H1 (cell line): ENCODE data around the gene CCBE1. TPM values are rescaled to one million over a fixed set of nuclear protein-coding genes. Genes with fewer than 3 reads are reported as not detected.

Experiments used
- CTCF ChIA-PET: fragments of 300-600 bp; sonication (Branson Sonifier 250); formaldehyde crosslinking; loops from one replicate; lab custom pipeline; 2021; ENCODE audit not compliant: partially characterized antibody; lab: Charles Lee
- POLR2A ChIA-PET: fragments of 300-600 bp; sonication (Branson Sonifier 250); formaldehyde crosslinking; loops from one replicate; lab custom pipeline; 2021; ENCODE audit warnings: inconsistent platforms; ENCODE audit not compliant: partially characterized antibody; lab: Charles Lee
- DNase-seq, 2 experiments: peaks; one replicate each; pipeline versions ENCODE4 v3.0.0 to v3.0.0-alpha.2; 2010 to 2022; ENCODE audit warnings: low spot score in 2 of 2, low read depth in 1 of 2, mixed read lengths in 1 of 2
- FAIRE-seq: peaks from 2 replicates; lab custom pipeline; 2011; peaks lifted over from hg19 to GRCh38; lab: Jason Lieb, UNC
- H2AFZ ChIP-seq: 2 replicates; pipeline ENCODE4 v1.8.1; 2012; ENCODE audit warnings: low read length, inconsistent platforms
- H2AK5ac ChIP-seq: 2 replicates; pipeline ENCODE4 v1.6.1; 2013; ENCODE audit warnings: low read depth, low read length
- H2BK120ac ChIP-seq: replicated peaks from 2 replicates; pipeline ENCODE3; 2013; ENCODE audit warnings: low read depth, low read length, inconsistent platforms
- H2BK12ac ChIP-seq: 2 replicates; pipeline ENCODE4 v1.6.1; 2013; ENCODE audit warnings: low read depth, low read length
- H2BK15ac ChIP-seq: 2 replicates; pipeline ENCODE4 v1.6.1; 2013; ENCODE audit warnings: low read length
- H2BK20ac ChIP-seq: 2 replicates; pipeline ENCODE4 v1.6.1; 2013; ENCODE audit warnings: low read length
- H2BK5ac ChIP-seq: 2 replicates; pipeline ENCODE4 v1.6.1; 2013; ENCODE audit warnings: low read depth, low read length
- H3K14ac ChIP-seq: 2 replicates; pipeline ENCODE4 v1.6.1; 2013; ENCODE audit warnings: inconsistent platforms; ENCODE audit not compliant: insufficient read length
- H3K18ac ChIP-seq: 2 replicates; pipeline ENCODE4 v1.6.1; 2013; ENCODE audit warnings: low read length; ENCODE audit errors: extremely low read depth
- H3K23ac ChIP-seq: 2 replicates; pipeline ENCODE4 v1.6.1; 2013; ENCODE audit warnings: inconsistent platforms; ENCODE audit not compliant: insufficient read length
- H3K23me2 ChIP-seq: 2 replicates; pipeline ENCODE4 v1.6.1; 2013; ENCODE audit warnings: low read depth, low read length
- H3K27ac ChIP-seq: 2 replicates; pipeline ENCODE4 v1.6.1; 2011; ENCODE audit warnings: low read depth, low read length, inconsistent platforms
- H3K27me3 ChIP-seq, 4 experiments: replicated peaks in 1 of 4; 1 replicate in 1 of 4; 2 replicates in 3 of 4; pipeline versions ENCODE4 v1.6.1 to v1.8.1; 2011 to 2013; ENCODE audit warnings: low read length in 3 of 4, mild to moderate bottlenecking in 3 of 4, inconsistent platforms in 2 of 4, mixed read lengths in 2 of 4, moderate library complexity in 1 of 4; ENCODE audit not compliant: control insufficient read depth in 3 of 4, insufficient read depth in 3 of 4; ENCODE audit errors: extremely low read depth in 1 of 4
- H3K36me3 ChIP-seq, 4 experiments: 2 replicates each; pipeline versions ENCODE4 v1.6.1 to v1.8.1; 2011 to 2013; ENCODE audit warnings: mild to moderate bottlenecking in 4 of 4, low read length in 3 of 4, moderate library complexity in 2 of 4, control low read depth in 1 of 4, inconsistent platforms in 1 of 4; ENCODE audit not compliant: insufficient read depth in 4 of 4, control insufficient read depth in 2 of 4
- H3K4ac ChIP-seq: replicated peaks from 2 replicates; pipeline ENCODE3; 2013; ENCODE audit warnings: low read length, low read depth, mixed read lengths, inconsistent platforms; ENCODE audit not compliant: insufficient read length
- H3K4me1 ChIP-seq, 4 experiments: replicated peaks in 1 of 4; 1 replicate in 1 of 4; 2 replicates in 3 of 4; pipeline versions ENCODE4 v1.6.1 to v1.8.1; 2011 to 2013; ENCODE audit warnings: low read length in 3 of 4, inconsistent platforms in 2 of 4, mixed read lengths in 1 of 4; ENCODE audit not compliant: insufficient read depth in 4 of 4, control insufficient read depth in 3 of 4
- H3K4me2 ChIP-seq, 2 experiments: 2 replicates each; pipeline versions ENCODE4 v1.6.1 to v1.8.1; 2011 to 2013; ENCODE audit warnings: low read depth in 2 of 2, low read length in 2 of 2, control low read depth in 1 of 2, inconsistent platforms in 1 of 2, mild to moderate bottlenecking in 1 of 2; ENCODE audit not compliant: insufficient read depth in 1 of 2
- H3K4me3 ChIP-seq, 4 experiments: fragments of 200-600, 300-600 bp in 1 of 4; sonication (generic), shearing (Covaris generic), sonication (Bioruptor Twin) in 1 of 4; 2 replicates each; pipeline versions ENCODE4 v1.5.1 to v1.8.1; 2011 to 2016; ENCODE audit warnings: low read length in 4 of 4, low read depth in 3 of 4, control low read depth in 2 of 4, inconsistent platforms in 2 of 4, mild to moderate bottlenecking in 2 of 4, mixed read lengths in 1 of 4, moderate library complexity in 1 of 4; ENCODE audit not compliant: insufficient read depth in 2 of 4; ENCODE audit errors: extremely low read depth in 1 of 4
- H3K56ac ChIP-seq: replicated peaks from 2 replicates; pipeline ENCODE3; 2013; ENCODE audit warnings: low read depth, mild to moderate bottlenecking, mixed read lengths, low read length, inconsistent platforms; ENCODE audit not compliant: insufficient read length
- H3K79me1 ChIP-seq: 2 replicates; pipeline ENCODE4 v1.6.1; 2013; ENCODE audit warnings: low read depth, low read length, control low read depth
- H3K79me2 ChIP-seq, 2 experiments: 2 replicates each; pipeline versions ENCODE4 v1.6.1 to v1.8.1; 2012 to 2013; ENCODE audit warnings: low read length in 2 of 2, mild to moderate bottlenecking in 2 of 2, inconsistent platforms in 1 of 2; ENCODE audit not compliant: insufficient read depth in 2 of 2, control insufficient read depth in 1 of 2
- H3K9ac ChIP-seq, 4 experiments: replicated peaks in 1 of 4; 1 replicate in 1 of 4; 2 replicates in 3 of 4; pipeline versions ENCODE4 v1.6.1 to v1.8.1; 2011 to 2013; ENCODE audit warnings: low read depth in 3 of 4, low read length in 3 of 4, control low read depth in 2 of 4, mild to moderate bottlenecking in 2 of 4, moderate library complexity in 2 of 4, inconsistent platforms in 1 of 4; ENCODE audit errors: extremely low read depth in 1 of 4
- H3K9me3 ChIP-seq, 2 experiments: 2 replicates each; pipeline versions ENCODE4 v1.6.1 to v1.8.1; 2012 to 2013; ENCODE audit warnings: mild to moderate bottlenecking in 2 of 2, moderate library complexity in 2 of 2, control low read depth in 1 of 2, inconsistent platforms in 1 of 2, low read depth in 1 of 2, low read length in 1 of 2, mixed read lengths in 1 of 2; ENCODE audit not compliant: insufficient read depth in 2 of 2
- H4K20me1 ChIP-seq, 2 experiments: replicated peaks in 1 of 2; 2 replicates each; pipeline versions ENCODE3 to v1.8.1; 2011 to 2013; ENCODE audit warnings: inconsistent platforms in 2 of 2, low read length in 2 of 2, mild to moderate bottlenecking in 1 of 2; ENCODE audit not compliant: insufficient read depth in 2 of 2, control insufficient read depth in 1 of 2
- H4K5ac ChIP-seq: 2 replicates; pipeline ENCODE4 v1.6.1; 2013; ENCODE audit warnings: low read length, low read depth, mixed read lengths, inconsistent platforms; ENCODE audit not compliant: insufficient read length
- H4K8ac ChIP-seq: 2 replicates; pipeline ENCODE4 v1.8.0; 2013; ENCODE audit warnings: mild to moderate bottlenecking, moderate library complexity, low read length, inconsistent platforms; ENCODE audit not compliant: insufficient read depth; ENCODE audit errors: extremely low read depth
- H4K91ac ChIP-seq: replicated peaks from 2 replicates; pipeline ENCODE3; 2013; ENCODE audit warnings: low read length, mixed read lengths, inconsistent platforms; ENCODE audit not compliant: insufficient read length
- CBX8 ChIP-seq: fragments of 300-800, 300-1000 bp; sonication (generic); IDR thresholded peaks from 2 replicates; pipeline ENCODE4 v1.7.1; 2016; ENCODE audit warnings: low read depth, low read length, borderline replicate concordance
- CEBPB ChIP-seq: IDR thresholded peaks from 2 replicates; pipeline ENCODE4 v1.6.1; 2012; ENCODE audit warnings: low read depth, low read length
- SIRT6 ChIP-seq: IDR thresholded peaks from one replicate; pipeline ENCODE4 v1.7.1; 2012; ENCODE audit warnings: low read length, inconsistent platforms
- WGBS, 2 experiments: shearing (Covaris generic) in 1 of 2; methylation state at CpG; one replicate each; pipeline versions ENCODE4 v1.1.6 to v1.1.7; 2013 to 2015; ENCODE audit warnings: low lambda C conversion rate in 2 of 2, mixed read lengths in 2 of 2, inconsistent platforms in 1 of 2, low coverage in 1 of 2, missing lambda C conversion rate in 1 of 2; ENCODE audit not compliant: insufficient replicate concordance in 2 of 2, insufficient coverage in 1 of 2, insufficient read length in 1 of 2; ENCODE audit errors: extremely low coverage in 1 of 2, missing lambda C conversion rate in 1 of 2; 5-methylcytosine and 5-hydroxymethylcytosine counted together
- polyA plus RNA-seq, 7 experiments: library from polyadenylated mRNA; depleted of rRNA in 3 of 7; stranded (reverse) in 5 of 7; unstranded in 2 of 7; fragments of >200 nt in 5 of 7; fragments of 200-250 nt in 2 of 7; gene quantifications; 1 replicate in 5 of 7; 2 replicates in 1 of 7; 4 replicates in 1 of 7; pipeline versions ENCODE4 v1.2.1 to v1.2.3, GENCODE V29; 2011 to 2013; ENCODE audit warnings: missing spikeins in 2 of 7, mixed read lengths in 2 of 7
- total RNA-seq: library from RNA; stranded (reverse); fragmentation: NEBNext Ultra II Directional; extraction: Animal tissue kit (Norgen Biotek cat#: 25700); gene quantifications from 2 replicates; pipeline ENCODE4 v1.2.1, GENCODE V29; 2021

CCBE1 gene
- total and polyA plus RNA-seq, 2 of the 8 experiments (the other 6 are each of a cell fraction or from before 2014, with no cell fraction given) = 2.1 to 2.6 TPM

GRCh38 chr18:59461171-59461570 is 236.1 kb downstream of the CCBE1 start:
- Histone ChIP-seq H2BK12ac (no peak overlapping the region), H4K5ac (no peak overlapping the region), H3K23ac (no peak overlapping the region), H3K9me3 (no peaks in the 10 kb centered on the region), H2AK5ac (no peak overlapping the region), H3K4me3 (no peak overlapping the region), H4K8ac (no peak overlapping the region), H3K4me1 (peaks cover 0 to 2% (median 0%) of the 10 kb centered on the region in 4 experiments; a peak in 1 of 7 replicates), H2BK5ac (no peak overlapping the region), H3K27me3 (no peaks in the 10 kb centered on the region), H3K36me3 (no peaks in the 10 kb centered on the region), H3K14ac (no peak overlapping the region), H2BK15ac (no peak overlapping the region), H3K4me2 (no peak overlapping the region), H3K56ac (no peak overlapping the region), H2BK20ac (no peak overlapping the region), H3K27ac (no peak overlapping the region), H3K23me2 (peaks cover 3% of the 10 kb centered on the region; the same call in 1 of the 2 replicates), H3K79me1 (no peaks in the 10 kb centered on the region), H4K91ac (no peak overlapping the region), H3K4ac (no peak overlapping the region)
- FAIRE-seq (no peak), DNase-seq (no peak)
- ChIA-PET CTCF (interaction anchor here (0.8 to 6.5 kb wide), 8 partner anchors 9 to 362 kb away, joined by 3 to 106 read pairs (median 26); no protein-coding TSS in a partner anchor), POLR2A (no interaction called here)
- WGBS, 2 experiments = 60% methylated on average over 3 of the region's 3 CpGs; no CpG with 5 or more reads in 1 of the 2 experiments
- TF ChIP-seq CEBPB = no peak
- no peak for TF ChIP-seq CBX8
- no peak for TF ChIP-seq SIRT6
- TF ChIP-seq, all 59 proteins: peak for 0
- H2AFZ ChIP-seq = no peak overlapping the region
- no peak overlapping the region for H2BK120ac ChIP-seq
- no peaks in the 10 kb centered on the region for H4K20me1 ChIP-seq
- no peak overlapping the region for H3K9ac ChIP-seq
- H3K79me2 ChIP-seq = no peaks in the 10 kb centered on the region
- no peak overlapping the region for H3K18ac ChIP-seq
